ENCODE results near the gene KLHL7.
"Not testable (repeated sequence)": the region's sequence is repeated elsewhere in the genome, so short reads cannot be mapped to it uniquely, and the experiment has no call there.

Gene KLHL7

DNA sequence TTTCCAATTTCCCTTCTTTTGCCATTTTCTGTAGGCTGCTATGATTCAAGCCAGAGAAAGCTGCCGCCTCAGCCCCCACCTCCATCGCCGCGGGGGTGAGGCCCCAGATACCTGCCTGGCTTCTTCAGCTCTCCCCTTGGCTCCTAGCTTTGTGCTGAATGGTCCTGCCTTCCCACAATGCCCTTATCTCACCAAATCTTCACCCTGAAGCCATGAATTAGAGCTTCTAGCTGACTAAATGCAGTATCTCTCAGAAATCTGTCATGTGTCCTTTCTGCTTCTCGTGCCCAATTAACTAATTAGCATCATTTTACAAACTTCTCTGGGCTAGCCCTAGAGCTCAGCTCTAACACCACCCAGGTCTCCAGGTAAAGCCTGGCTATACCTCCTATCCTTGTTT is 108.8 kb downstream of the KLHL7 start:
- DNase-seq (ENCODE audit: low read depth in 2 of 3, low spot score in 2 of 3): no peak

DNA sequence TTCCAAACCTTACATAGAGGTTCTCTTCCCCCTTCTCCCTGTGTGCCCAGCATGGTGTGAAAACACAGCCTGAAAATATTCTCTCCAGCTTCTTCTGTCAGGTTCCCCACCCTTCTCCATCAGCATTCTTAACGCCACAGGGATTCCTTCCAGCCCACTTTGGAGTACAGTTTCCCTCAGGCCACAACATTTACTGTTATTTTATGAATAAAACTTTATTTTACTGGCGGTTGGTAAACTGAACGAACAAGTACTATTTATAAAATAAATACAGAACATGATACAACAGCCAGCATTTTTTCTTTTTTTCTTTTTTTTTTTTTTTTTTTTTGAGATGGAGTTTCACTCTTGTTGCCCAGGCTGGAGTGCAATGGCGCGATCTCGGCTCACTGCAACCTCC is 109.4 kb downstream of the KLHL7 start:
- DNase-seq (ENCODE audit: low read depth in 2 of 3, low spot score in 2 of 3): no peak

DNA sequence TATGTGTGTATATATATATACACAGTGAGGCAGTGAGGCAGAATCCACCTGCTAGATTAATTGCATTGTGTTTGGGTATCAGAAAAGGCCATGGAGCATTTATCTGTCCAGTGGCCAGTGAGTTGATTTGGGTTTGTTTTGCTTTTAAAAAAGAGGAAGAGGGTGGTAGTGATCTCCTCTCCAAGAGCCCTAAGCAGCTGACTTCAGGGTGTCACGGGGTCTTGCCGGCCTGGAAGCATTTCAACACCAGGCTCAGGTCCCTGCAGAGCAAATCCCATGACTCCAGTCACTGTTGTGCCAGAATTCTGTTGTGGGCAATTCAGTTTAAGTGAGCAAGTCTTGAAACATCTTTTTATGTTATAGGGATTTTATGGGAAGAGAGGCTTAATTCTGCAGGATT is 110.4 kb downstream of the KLHL7 start:
- DNase-seq (ENCODE audit: low read depth in 2 of 3, low spot score in 2 of 3): no peak

DNA sequence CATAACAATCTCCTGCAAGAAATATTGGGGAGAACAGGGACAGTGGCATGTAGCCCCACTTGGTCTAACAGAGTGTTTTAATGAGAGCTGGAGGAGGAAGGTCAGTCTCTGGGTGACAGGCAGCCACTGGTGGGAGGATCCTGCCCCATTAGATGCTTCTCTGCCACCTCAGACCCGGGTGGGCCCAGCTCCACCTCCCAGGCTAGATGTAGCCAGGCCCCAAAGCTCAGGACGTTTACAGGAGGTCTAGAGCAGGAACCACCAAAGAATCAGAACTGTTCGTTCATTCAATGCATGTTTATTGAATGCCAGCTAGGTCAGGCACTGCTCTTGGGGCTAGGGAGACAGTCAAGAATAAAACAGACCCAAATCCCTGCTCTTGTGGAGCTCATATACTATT is 112.6 kb downstream of the KLHL7 start:
- no peak for DNase-seq (ENCODE audit: low read depth in 2 of 3, low spot score in 2 of 3)

DNA sequence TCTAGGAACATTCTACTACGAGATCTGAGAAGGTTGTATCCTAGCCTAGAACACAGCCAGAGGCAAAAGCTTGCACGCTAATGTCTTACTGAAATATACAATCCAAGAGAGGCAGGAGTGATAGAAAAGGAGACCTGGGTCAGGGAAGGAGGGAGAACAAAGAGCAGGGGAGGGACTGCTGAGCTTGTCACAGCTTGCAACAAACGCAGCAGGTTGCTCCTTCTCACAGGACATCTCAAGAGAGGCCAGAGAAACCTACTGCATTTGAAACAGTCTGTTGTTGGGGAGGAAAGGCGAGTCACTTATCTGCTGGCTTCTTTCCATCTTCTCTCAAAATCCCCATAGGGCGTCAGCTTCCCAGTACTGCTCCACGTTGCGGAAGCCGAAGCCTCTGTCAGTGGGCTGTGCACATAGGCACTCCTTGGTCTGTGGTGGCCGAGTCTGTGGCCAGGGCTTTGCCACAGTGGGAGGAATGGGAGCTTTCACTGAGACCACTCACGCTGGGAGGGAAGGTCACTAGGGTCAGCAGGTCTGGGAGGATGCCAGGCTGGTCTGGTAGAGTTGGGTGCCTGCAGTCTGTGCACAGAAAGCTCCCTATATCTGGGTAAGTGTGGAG is 115.2 kb downstream of the KLHL7 start:
- DNase-seq (ENCODE audit: low read depth in 2 of 3, low spot score in 2 of 3): no peak

DNA sequence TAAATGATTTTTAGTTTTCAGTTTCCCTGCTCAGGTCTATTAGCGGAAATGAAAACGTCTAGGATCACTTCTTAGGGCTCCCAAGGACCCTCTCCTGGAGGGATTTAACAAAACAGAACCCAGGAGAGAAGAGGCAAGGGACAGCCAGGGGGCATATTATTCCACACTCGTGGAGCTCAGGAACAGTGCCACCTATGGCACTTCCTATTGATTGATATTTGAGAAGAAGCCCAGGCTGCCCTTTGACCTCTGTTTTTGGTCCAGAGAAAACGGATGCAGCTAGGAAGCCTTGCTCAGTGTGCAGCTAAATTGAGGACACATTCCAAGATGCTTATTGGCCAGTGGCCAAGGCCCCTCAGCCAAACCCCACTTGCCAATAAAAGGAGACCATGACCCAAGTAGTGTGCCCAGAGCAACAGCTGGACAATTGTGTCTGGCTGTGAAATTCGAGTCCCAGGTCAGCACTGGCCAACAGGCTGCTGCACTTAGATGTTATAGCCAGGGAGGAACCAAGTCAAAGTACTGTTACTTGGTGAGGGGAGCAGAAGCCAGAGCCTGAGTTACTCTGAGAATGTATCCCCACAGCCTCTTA is 117.0 kb downstream of the KLHL7 start:
- DNase-seq (ENCODE audit: low read depth in 2 of 3, low spot score in 2 of 3): no peak

DNA sequence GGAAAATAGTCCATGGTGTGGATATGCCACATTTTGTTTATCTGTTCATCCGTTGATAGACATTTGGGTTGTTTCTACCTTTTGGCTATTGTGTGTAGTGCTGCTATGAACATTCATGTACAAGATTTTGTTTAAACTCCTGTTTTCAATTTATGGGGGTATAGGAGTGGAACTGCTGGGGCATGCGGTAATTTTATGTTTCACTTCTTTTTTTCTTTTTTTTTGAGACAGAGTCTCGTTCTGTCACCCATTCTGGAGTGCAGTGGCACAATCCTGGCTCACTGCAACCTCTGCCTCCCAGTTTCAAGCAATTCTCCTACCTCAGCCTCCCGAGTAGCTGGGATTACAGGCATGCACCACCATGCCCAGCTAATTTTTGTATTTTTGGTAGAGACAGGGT is 118.8 kb downstream of the KLHL7 start:
- DNase-seq (ENCODE audit: low read depth in 2 of 3, low spot score in 2 of 3): not testable (repeated sequence)

DNA sequence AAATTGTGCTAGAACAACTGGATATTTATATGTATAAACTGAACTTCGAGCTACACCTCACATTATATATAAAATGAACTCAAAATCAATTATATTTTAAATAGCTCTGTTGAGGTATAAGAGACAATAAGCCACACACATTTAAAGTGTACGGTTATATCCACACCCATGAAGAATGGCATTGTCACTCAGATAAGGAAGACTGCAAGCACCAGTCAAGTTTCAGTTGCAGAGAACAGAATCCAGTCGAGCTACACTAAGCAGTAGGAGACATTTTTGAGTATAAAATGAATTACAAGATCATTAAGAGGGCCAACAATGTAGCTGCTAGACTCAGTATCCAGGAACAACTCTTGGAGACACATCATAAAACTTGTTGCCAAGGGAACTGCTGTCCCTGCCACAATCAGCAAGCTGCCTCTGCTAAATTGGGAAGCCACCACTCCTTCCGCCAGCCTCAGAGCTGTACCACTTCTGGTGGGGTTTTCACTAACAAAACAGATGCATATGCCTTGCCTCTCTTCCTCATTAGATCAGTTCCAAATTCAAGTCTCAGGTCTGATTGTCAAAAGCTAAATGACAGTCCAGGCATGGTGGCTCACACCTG is 121.4 kb downstream of the KLHL7 start:
- no peak for DNase-seq (ENCODE audit: low read depth in 2 of 3, low spot score in 2 of 3)

All from activated CD8-positive, alpha-beta memory T cell treated with anti-CD3 and anti-CD28 coated beads for 48 hours (primary cell).